ENCODE measurements around the gene B4GALT4.

B4GALT4 gene

GRCh38 chr3:119236756-119237155, 3.9 kb downstream of the B4GALT4 start:
- TF ChIP-seq REST (IDR thresholded peaks at IDR 0.05; ENCODE audit: insufficient read depth in 1 of 2, low read depth in 2 of 2, low read length in 2 of 2) = no peak
- no peak for TF ChIP-seq SIN3A (IDR thresholded peaks at IDR 0.05; ENCODE audit: borderline replicate concordance, insufficient read depth, low read length)
- no peak for TF ChIP-seq FOXP2 (optimal IDR thresholded peaks at IDR 0.05; ENCODE audit: borderline replicate concordance, extremely low read depth, extremely low read length, insufficient read depth)
- TF ChIP-seq POLR2AphosphoS5 (IDR thresholded peaks at IDR 0.05; ENCODE audit: low read depth, low read length) = no peak
- no peak for TF ChIP-seq TAF1 (IDR thresholded peaks at IDR 0.05; ENCODE audit: borderline replicate concordance, insufficient read depth, low read length)

- TF ChIP-seq SIN3A (IDR thresholded peaks at IDR 0.05; ENCODE audit: borderline replicate concordance, insufficient read depth, low read length) = no peak
- TF ChIP-seq TAF1 (IDR thresholded peaks at IDR 0.05; ENCODE audit: borderline replicate concordance, insufficient read depth, low read length) = no peak
Measured at GRCh38 chr3:119235151-119235550, 5.5 kb downstream of the B4GALT4 start.

- no peak for TF ChIP-seq SIN3A (IDR thresholded peaks at IDR 0.05; ENCODE audit: borderline replicate concordance, insufficient read depth, low read length)
- no peak for TF ChIP-seq FOXP2 (optimal IDR thresholded peaks at IDR 0.05; ENCODE audit: borderline replicate concordance, extremely low read depth, extremely low read length, insufficient read depth)
- no peak for TF ChIP-seq POLR2AphosphoS5 (IDR thresholded peaks at IDR 0.05; ENCODE audit: low read depth, low read length)
- TF ChIP-seq TAF1 (IDR thresholded peaks at IDR 0.05; ENCODE audit: borderline replicate concordance, insufficient read depth, low read length) = no peak
- no peak for TF ChIP-seq REST (IDR thresholded peaks at IDR 0.05; ENCODE audit: insufficient read depth in 1 of 2, low read depth in 2 of 2, low read length in 2 of 2)
Measured at GRCh38 chr3:119234610-119235009, 6.1 kb downstream of the B4GALT4 start.

- TF ChIP-seq REST (IDR thresholded peaks at IDR 0.05; ENCODE audit: insufficient read depth in 1 of 2, low read depth in 2 of 2, low read length in 2 of 2) (no peak), TAF1 (IDR thresholded peaks at IDR 0.05; ENCODE audit: borderline replicate concordance, insufficient read depth, low read length) (no peak), SIN3A (IDR thresholded peaks at IDR 0.05; ENCODE audit: borderline replicate concordance, insufficient read depth, low read length) (no peak), POLR2AphosphoS5 (IDR thresholded peaks at IDR 0.05; ENCODE audit: low read depth, low read length) (no peak), FOXP2 (optimal IDR thresholded peaks at IDR 0.05; ENCODE audit: borderline replicate concordance, extremely low read depth, extremely low read length, insufficient read depth) (no peak)
Measured at GRCh38 chr3:119230745-119231144, 9.9 kb downstream of the B4GALT4 start.

GRCh38 chr3:119230071-119230470, 10.6 kb downstream of the B4GALT4 start:
- TF ChIP-seq SIN3A (IDR thresholded peaks at IDR 0.05; ENCODE audit: borderline replicate concordance, insufficient read depth, low read length) (no peak), REST (IDR thresholded peaks at IDR 0.05; ENCODE audit: insufficient read depth in 1 of 2, low read depth in 2 of 2, low read length in 2 of 2) (no peak), TAF1 (IDR thresholded peaks at IDR 0.05; ENCODE audit: borderline replicate concordance, insufficient read depth, low read length) (no peak), POLR2AphosphoS5 (IDR thresholded peaks at IDR 0.05; ENCODE audit: low read depth, low read length) (no peak), FOXP2 (optimal IDR thresholded peaks at IDR 0.05; ENCODE audit: borderline replicate concordance, extremely low read depth, extremely low read length, insufficient read depth) (no peak)

All from PFSK-1 (cell line).